GM21381 (cell line): ENCODE results near the gene TSSK2.

ENCODE experiments used
- ATAC-seq: cut with Tn5 transposase; IDR thresholded peaks from one replicate; pipeline ENCODE4 v1.9.1; 2021; ENCODE audit warnings: mild to moderate bottlenecking, moderate library complexity; ENCODE audit not compliant: unreplicated experiment

TSSK2 gene

GRCh38 chr22:19105867-19106802, 25.0 kb upstream of the TSSK2 start:
- no peak for ATAC-seq

DNA sequence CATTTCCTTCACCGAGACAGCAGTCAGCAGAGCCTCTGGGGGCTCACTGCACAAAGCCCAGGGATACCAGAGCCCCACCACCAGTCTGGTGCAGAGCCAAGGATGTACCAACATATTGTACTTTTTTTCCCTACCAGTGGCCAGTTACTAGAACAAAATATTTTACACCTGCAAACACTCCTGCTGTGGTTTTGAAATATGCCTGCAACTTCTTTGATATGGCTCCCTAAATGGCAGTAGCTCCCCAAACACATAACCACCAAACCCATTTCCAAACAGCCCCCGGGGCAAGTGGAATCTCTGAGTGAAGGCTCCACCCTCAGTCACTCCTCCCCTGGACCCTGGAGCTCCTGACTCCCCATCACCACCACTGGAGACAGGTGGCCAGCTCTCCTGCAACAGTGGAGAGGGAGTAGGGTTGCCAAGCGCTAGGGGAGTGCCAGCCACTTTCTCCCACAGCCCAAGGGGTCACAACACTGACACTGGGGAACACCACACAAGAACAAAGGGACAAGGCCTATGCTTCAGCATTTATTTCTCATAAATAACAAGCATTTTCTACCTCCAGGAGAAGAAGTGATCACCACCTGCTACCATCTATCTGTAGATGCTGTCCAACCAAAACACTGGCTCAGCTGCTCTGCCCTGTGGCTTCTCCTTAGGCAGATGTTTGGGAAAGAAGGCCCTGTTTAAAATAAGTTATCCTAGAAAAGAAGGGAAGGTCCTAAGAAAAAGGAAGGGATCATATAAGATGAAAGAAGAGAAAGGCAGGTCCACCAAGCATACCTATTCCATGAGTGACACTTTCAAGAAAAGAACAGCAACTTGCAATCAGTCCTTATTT, 24.0 kb upstream of the TSSK2 start:
- no peak for ATAC-seq

DNA sequence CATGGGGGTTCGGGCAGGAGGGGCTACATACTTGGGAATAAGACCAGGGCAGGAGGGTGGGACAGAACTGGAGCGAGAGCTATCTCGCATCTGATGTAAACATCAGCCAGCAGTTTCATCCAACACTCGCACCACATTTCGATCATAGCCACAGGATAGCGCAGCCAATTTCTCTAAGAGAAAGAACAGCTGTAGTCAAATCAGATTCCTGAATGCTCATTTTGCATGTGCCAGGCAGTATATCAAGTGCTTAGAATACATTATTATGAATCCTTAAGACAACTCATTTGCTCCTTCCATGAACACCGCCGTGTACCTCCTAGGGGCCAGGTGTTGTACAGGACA, 23.4 kb upstream of the TSSK2 start:
- no peak for ATAC-seq

- ATAC-seq = no peak
These were observed 22.3 kb upstream of the TSSK2 start for GRCh38 chr22:19108807-19109197.

- peak; percentile 74 for ATAC-seq
These were observed 21.7 kb upstream of the TSSK2 start for GRCh38 chr22:19109198-19110063.

DNA sequence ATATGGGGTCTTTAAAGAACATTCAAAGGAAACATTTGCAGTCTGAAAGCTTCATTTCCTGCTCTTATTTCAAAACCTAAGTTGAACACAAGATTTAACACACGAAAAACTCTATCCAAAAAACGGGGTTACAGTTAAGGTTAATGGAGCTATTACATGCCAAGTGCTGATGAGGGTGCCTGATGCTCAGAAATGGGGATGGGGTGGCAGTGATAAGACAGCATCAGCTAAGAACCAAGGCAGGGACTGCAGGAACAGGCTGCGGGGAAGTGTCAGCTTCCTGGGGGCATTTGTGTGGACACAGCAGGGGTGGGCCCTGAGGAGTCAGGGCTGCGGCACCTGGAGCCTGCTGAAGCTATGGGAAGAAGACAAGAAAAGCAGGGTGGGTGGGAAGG, 21.0 kb upstream of the TSSK2 start:
- ATAC-seq = no peak

DNA sequence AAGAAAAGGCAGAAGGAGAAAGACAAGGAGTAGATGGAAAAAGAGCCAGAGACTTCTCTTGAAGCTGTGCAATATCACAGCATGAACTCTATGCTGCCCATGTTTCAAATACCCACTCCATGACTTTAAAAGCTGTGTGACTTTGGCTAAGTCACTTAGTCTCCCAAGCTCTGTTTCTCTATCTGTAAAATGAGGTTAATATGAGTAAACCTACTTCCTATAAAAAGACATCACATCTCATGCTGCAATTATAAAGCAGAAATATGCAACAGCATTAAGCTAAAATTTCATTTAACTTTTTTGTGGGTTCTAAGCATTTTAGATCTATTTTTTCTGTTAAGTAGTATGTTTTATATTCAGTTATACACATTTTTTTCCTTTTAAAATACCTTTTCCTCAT, 20.5 kb upstream of the TSSK2 start:
- ATAC-seq = no peak

DNA sequence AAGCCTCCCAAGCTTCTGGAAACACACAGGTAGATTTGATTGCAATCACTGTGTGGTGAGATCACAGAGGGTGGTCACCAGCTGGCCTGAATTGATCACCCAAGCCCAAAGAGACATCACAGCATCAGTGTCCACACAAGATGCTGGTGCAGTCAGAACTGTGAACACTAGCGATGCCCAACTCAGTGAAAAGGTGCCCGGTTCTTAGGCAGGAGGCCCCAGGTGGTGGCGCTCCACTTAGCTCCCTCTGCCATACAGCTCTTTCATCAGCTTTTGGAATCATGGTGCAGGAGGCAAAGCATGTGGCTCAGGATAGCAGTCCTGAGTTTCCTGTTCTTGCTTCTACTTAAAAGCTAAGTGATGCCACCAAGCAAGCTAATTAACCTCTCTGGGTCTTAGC, 20.0 kb upstream of the TSSK2 start:
- ATAC-seq = no peak

- no peak for ATAC-seq
These were observed 19.5 kb upstream of the TSSK2 start for GRCh38 chr22:19111584-19111983.

- ATAC-seq = no peak
These were observed 17.7 kb upstream of the TSSK2 start for GRCh38 chr22:19113429-19113828.

GRCh38 chr22:19114984-19115552, 16.0 kb upstream of the TSSK2 start:
- ATAC-seq = no peak

- no peak for ATAC-seq
These were observed 15.5 kb upstream of the TSSK2 start for GRCh38 chr22:19115628-19116027.

DNA sequence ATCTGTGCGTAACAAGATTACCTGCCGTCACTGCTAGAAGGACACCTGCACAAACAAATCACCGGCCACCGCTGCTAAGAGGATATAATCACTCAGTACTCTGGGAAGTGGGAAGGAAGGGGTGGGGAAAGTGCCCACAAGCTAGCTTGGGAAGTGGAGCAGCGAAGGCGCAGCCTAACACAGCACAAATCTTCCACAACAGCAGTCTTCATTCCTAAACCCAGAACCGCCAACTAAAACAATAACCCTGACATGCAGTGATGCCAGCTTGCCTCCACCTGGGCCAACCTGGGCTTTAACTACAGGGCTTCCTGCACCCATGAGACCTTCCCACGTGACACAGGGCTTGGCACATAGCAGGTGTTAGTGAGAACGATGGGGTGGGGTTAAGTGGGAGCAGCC, 14.0 kb upstream of the TSSK2 start:
- no peak for ATAC-seq

DNA sequence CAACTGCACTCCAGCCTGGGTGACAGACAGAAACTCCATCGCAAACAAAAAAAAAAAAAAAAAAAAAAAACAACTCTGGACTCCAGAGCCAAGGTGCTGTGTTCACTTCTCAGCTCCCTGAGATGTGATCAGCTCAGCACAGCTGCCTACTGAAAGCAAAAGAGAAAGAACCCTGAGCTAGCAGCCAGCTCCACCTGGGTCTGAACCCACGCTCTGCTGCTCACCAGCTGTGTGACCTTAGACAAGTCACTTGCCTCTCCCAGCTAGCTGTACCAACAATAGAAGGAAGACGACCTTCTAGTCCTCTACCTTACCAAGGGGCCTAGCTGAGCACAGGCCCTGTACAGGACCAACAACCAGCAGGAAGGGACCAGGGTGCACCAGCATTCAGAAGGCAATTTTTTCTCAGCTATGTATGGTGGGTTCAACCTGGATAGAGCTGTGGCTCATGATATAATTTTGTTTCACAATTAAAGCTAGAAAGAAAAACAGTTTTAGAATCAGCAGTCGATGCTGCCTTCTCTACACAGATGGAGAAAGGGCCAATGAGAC, 12.7 kb upstream of the TSSK2 start:
- no peak for ATAC-seq

GRCh38 chr22:19119949-19120348, 11.2 kb upstream of the TSSK2 start:
- no peak for ATAC-seq

- peak; percentile 3 for ATAC-seq
These were observed 10.1 kb upstream of the TSSK2 start for GRCh38 chr22:19120829-19121630.

DNA sequence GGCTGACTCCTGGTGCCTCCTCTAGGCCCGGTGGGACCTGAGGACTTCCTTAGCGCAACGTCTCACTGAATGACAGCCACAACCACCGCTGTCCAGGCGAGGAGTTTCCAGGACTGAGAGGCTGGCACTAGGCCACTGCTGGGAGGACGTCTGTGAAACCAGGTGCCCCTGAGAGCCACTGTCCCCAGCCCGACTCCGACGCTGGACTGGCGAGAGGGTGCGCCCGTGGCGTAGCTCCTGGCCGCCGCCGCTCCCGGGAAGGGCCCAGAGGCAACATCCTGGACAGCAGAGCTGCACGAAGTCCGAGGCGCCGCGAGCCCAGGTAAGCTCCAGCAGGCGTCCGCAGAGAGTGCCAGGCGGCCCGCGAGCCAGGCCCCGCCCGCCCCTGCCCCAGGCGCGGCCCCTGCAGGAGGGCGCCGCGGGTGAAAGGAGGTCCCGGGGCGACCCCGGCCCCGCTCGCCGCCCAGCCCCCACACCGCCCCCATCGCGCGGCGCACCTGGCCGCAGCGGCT, 9.4 kb upstream of the TSSK2 start:
- ATAC-seq = peak; percentile 26

- peak; percentile 86 for ATAC-seq
These were observed 8.9 kb upstream of the TSSK2 start, which contains the start of gene DGCR2 for GRCh38 chr22:19122143-19122751. Gene DGCR2 (minus strand): TSS chr22:19122412. CDS start chr22:19122206, 206 bp downstream.
